ENCODE measurements around the gene CCDC91. TPM values are rescaled to one million over a fixed set of nuclear protein-coding genes. Genes with fewer than 3 reads are reported as not detected.
"Not testable (repeated sequence)": the region's sequence is repeated elsewhere in the genome, so short reads cannot be mapped to it uniquely, and the experiment has no call there.

CCDC91 gene
- total and polyA plus RNA-seq, 5 experiments from 2014 or later: 57.7 to 84.6 (median 73.5) TPM

GRCh38 chr12:28350502-28350901 lies 160.2 kb downstream of the CCDC91 start:
- Mint-ChIP-seq H3K36me3 (peaks cover 45 to 68% (median 58%) of the 10 kb centered on the region in 3 donors), H3K4me3 (no peak overlapping the region), H3K27me3 (no peaks in the 10 kb centered on the region), H3K9me3 (peaks cover 0 to 16% (median 5%) of the 10 kb centered on the region in 9 donors), H3K27ac (peak overlapping the region in 2 of 10 donors; percentile 7 to 14), H3K4me1 (peaks cover 5 to 22% (median 13%) of the 10 kb centered on the region in 4 donors)
- POLR2A ChIA-PET: no interaction called here
- ATAC-seq (no peak), DNase-seq (no peak)

- peak overlapping the region in 1 of 10 donors; percentile 46 for H3K27ac Mint-ChIP-seq
Measured at GRCh38 chr12:28351414-28351813, 161.2 kb downstream of the CCDC91 start.

GRCh38 chr12:28355161-28355560 lies 164.9 kb downstream of the CCDC91 start:
- POLR2A ChIA-PET: no interaction called here
- Mint-ChIP-seq H3K4me1 (peaks cover 12 to 31% (median 18%) of the 10 kb centered on the region in 4 donors), H3K27ac (peak overlapping the region in 3 of 10 donors; percentile 5 to 40 (median 26)), H3K4me3 (no peak overlapping the region), H3K27me3 (no peaks in the 10 kb centered on the region), H3K9me3 (peaks cover 0 to 11% (median 5%) of the 10 kb centered on the region in 9 donors), H3K36me3 (peaks cover 48 to 63% (median 58%) of the 10 kb centered on the region in 3 donors)
- no peak for ATAC-seq
- DNase-seq: no peak

More at GRCh38 chr12:28351414-28351813, 161.2 kb downstream of the CCDC91 start:
- H3K9me3 Mint-ChIP-seq: peaks cover 0 to 16% (median 6%) of the 10 kb centered on the region in 9 donors
- no peak for ATAC-seq
- no peak overlapping the region for H3K4me3 Mint-ChIP-seq
- POLR2A ChIA-PET: no interaction called here
- no peaks in the 10 kb centered on the region for H3K27me3 Mint-ChIP-seq
- no peak for DNase-seq
- H3K4me1 Mint-ChIP-seq: peaks cover 5 to 27% (median 19%) of the 10 kb centered on the region in 4 donors
- peaks cover 55 to 71% (median 59%) of the 10 kb centered on the region in 3 donors for H3K36me3 Mint-ChIP-seq

- Mint-ChIP-seq H3K27ac (peak overlapping the region in 4 of 10 donors; percentile 13 to 85 (median 56)), H3K36me3 (peaks cover 22 to 50% (median 49%) of the 10 kb centered on the region in 3 donors), H3K4me3 (no peak overlapping the region), H3K9me3 (peaks cover 0 to 3% (median 0%) of the 10 kb centered on the region in 9 donors), H3K27me3 (no peaks in the 10 kb centered on the region), H3K4me1 (peaks cover 3 to 21% (median 10%) of the 10 kb centered on the region in 4 donors)
- POLR2A ChIA-PET: no interaction called here
- DNase-seq: no peak
- ATAC-seq: no peak
Measured at GRCh38 chr12:28360253-28360652, 170.0 kb downstream of the CCDC91 start.

- Mint-ChIP-seq H3K27ac (no peak overlapping the region), H3K4me1 (no peaks in the 10 kb centered on the region), H3K36me3 (peaks cover 60 to 88% (median 85%) of the 10 kb centered on the region in 3 donors), H3K4me3 (no peak overlapping the region), H3K9me3 (peaks cover 25 to 67% (median 48%) of the 10 kb centered on the region in 9 donors), H3K27me3 (no peaks in the 10 kb centered on the region)
- no peak for DNase-seq
- ATAC-seq: no peak
- POLR2A ChIA-PET: no interaction called here
Measured at GRCh38 chr12:28367326-28367725, 177.1 kb downstream of the CCDC91 start.

GRCh38 chr12:28367993-28368392 lies 177.7 kb downstream of the CCDC91 start:
- DNase-seq: no peak
- Mint-ChIP-seq H3K36me3 (peaks cover 62 to 90% (median 87%) of the 10 kb centered on the region in 3 donors), H3K4me1 (peaks cover 0 to 1% (median 0%) of the 10 kb centered on the region in 4 donors), H3K4me3 (no peak overlapping the region), H3K27ac (no peak overlapping the region), H3K9me3 (peaks cover 25 to 67% (median 48%) of the 10 kb centered on the region in 9 donors), H3K27me3 (no peaks in the 10 kb centered on the region)
- POLR2A ChIA-PET: no interaction called here
- no peak for ATAC-seq

- POLR2A ChIA-PET: no interaction called here
- no peak overlapping the region for H3K27ac Mint-ChIP-seq
Measured at GRCh38 chr12:28369483-28369882, 179.2 kb downstream of the CCDC91 start.

GRCh38 chr12:28374556-28374955 lies 184.3 kb downstream of the CCDC91 start:
- POLR2A ChIA-PET: no interaction called here
- H3K4me1 Mint-ChIP-seq: peaks cover 0 to 11% (median 6%) of the 10 kb centered on the region in 4 donors
- no peak overlapping the region for H3K4me3 Mint-ChIP-seq
- ATAC-seq (no peak), DNase-seq (no peak)
- H3K27me3 Mint-ChIP-seq: no peaks in the 10 kb centered on the region
- H3K27ac Mint-ChIP-seq: no peak overlapping the region
- peaks cover 39 to 72% (median 71%) of the 10 kb centered on the region in 3 donors for H3K36me3 Mint-ChIP-seq
- peaks cover 8 to 36% (median 29%) of the 10 kb centered on the region in 9 donors for H3K9me3 Mint-ChIP-seq

More at GRCh38 chr12:28369483-28369882, 179.2 kb downstream of the CCDC91 start:
- Mint-ChIP-seq H3K27me3 (no peaks in the 10 kb centered on the region), H3K4me3 (no peak overlapping the region), H3K4me1 (peaks cover 0 to 11% (median 0%) of the 10 kb centered on the region in 4 donors), H3K9me3 (peaks cover 25 to 71% (median 55%) of the 10 kb centered on the region in 9 donors), H3K36me3 (peaks cover 70 to 94% (median 93%) of the 10 kb centered on the region in 3 donors)
- ATAC-seq (no peak), DNase-seq (no peak)

GRCh38 chr12:28378736-28379135 lies 188.5 kb downstream of the CCDC91 start:
- H3K27ac Mint-ChIP-seq: no peak overlapping the region
- no peak overlapping the region for H3K4me3 Mint-ChIP-seq
- peaks cover 6 to 56% (median 56%) of the 10 kb centered on the region in 3 donors for H3K36me3 Mint-ChIP-seq
- POLR2A ChIA-PET: no interaction called here
- DNase-seq: no peak
- ATAC-seq: no peak
- H3K27me3 Mint-ChIP-seq: no peaks in the 10 kb centered on the region
- H3K9me3 Mint-ChIP-seq: peaks cover 0 to 8% (median 1%) of the 10 kb centered on the region in 9 donors
- peaks cover 0 to 11% (median 2%) of the 10 kb centered on the region in 4 donors for H3K4me1 Mint-ChIP-seq

- H3K27ac Mint-ChIP-seq, ATAC-seq, H3K9me3 Mint-ChIP-seq, DNase-seq, H3K27me3 Mint-ChIP-seq, POLR2A ChIA-PET, H3K4me3 Mint-ChIP-seq: not testable (repeated sequence)
- Mint-ChIP-seq H3K4me1 (peaks cover 0 to 11% (median under 1%) of the 10 kb centered on the region in 4 donors), H3K36me3 (peaks cover 3 to 51% (median 51%) of the 10 kb centered on the region in 3 donors)
Measured at GRCh38 chr12:28379779-28380178, 189.5 kb downstream of the CCDC91 start.

GRCh38 chr12:28383368-28383767 lies 193.1 kb downstream of the CCDC91 start:
- H3K9me3 Mint-ChIP-seq: peaks cover 0 to 8% (median 2%) of the 10 kb centered on the region in 9 donors
- no peak overlapping the region for H3K4me3 Mint-ChIP-seq
- no peak overlapping the region for H3K27ac Mint-ChIP-seq
- POLR2A ChIA-PET: no interaction called here
- no peaks in the 10 kb centered on the region for H3K27me3 Mint-ChIP-seq
- peaks cover 0 to 2% (median 0%) of the 10 kb centered on the region in 4 donors for H3K4me1 Mint-ChIP-seq
- H3K36me3 Mint-ChIP-seq: peaks cover 14 to 65% (median 59%) of the 10 kb centered on the region in 3 donors
- no peak for DNase-seq
- ATAC-seq: no peak

- Mint-ChIP-seq H3K4me3 (no peak overlapping the region), H3K27me3 (no peaks in the 10 kb centered on the region)
- ATAC-seq: no peak
Measured at GRCh38 chr12:28388879-28389278, 198.6 kb downstream of the CCDC91 start.

GRCh38 chr12:28390206-28390605 lies 199.9 kb downstream of the CCDC91 start:
- H3K36me3 Mint-ChIP-seq: peaks cover 35 to 80% (median 78%) of the 10 kb centered on the region in 3 donors

More at GRCh38 chr12:28388879-28389278, 198.6 kb downstream of the CCDC91 start:
- DNase-seq: no peak
- H3K9me3 Mint-ChIP-seq: peaks cover 0 to 6% (median 0%) of the 10 kb centered on the region in 9 donors
- peaks cover 27 to 70% (median 67%) of the 10 kb centered on the region in 3 donors for H3K36me3 Mint-ChIP-seq
- no peak overlapping the region for H3K27ac Mint-ChIP-seq
- peaks cover 0 to 2% (median 0%) of the 10 kb centered on the region in 4 donors for H3K4me1 Mint-ChIP-seq
- POLR2A ChIA-PET: no interaction called here

More at GRCh38 chr12:28390206-28390605, 199.9 kb downstream of the CCDC91 start:
- no peak overlapping the region for H3K4me3 Mint-ChIP-seq
- DNase-seq (no peak), ATAC-seq (no peak)
- H3K9me3 Mint-ChIP-seq: peaks cover 0 to 6% (median 0%) of the 10 kb centered on the region in 9 donors
- peaks cover 0 to 2% (median 0%) of the 10 kb centered on the region in 4 donors for H3K4me1 Mint-ChIP-seq
- POLR2A ChIA-PET: no interaction called here
- H3K27ac Mint-ChIP-seq: no peak overlapping the region
- no peaks in the 10 kb centered on the region for H3K27me3 Mint-ChIP-seq
